Right lobe of liver (tissue), 6 donors: ENCODE data around the gene FOXC1. TPM values are rescaled to one million over a fixed set of nuclear protein-coding genes. Genes with fewer than 3 reads are reported as not detected.

Source experiments
- ATAC-seq, 4 donors: fragments of 200-7000 bp; cut with Tn5 transposase; one replicate each; pipeline ENCODE4 v1.9.1; 2020; ENCODE audit warnings: mild to moderate bottlenecking in 4 of 4, moderate library complexity in 4 of 4
- DNase-seq, 3 donors: peaks; one replicate each; pipeline ENCODE4 v3.0.0-alpha.2; 2020
- H3K27ac ChIP-seq, 3 donors: fragments of 200-600 bp; one replicate each; pipeline ENCODE4 v1.8.0; 2022
- H3K27me3 ChIP-seq, 2 donors: fragments of 200-600 bp; one replicate each; pipeline ENCODE4 v1.8.0; 2022
- H3K36me3 ChIP-seq, 4 donors: fragments of 200-600 bp; sonication (generic) in 1 of 4; one replicate each; pipeline versions ENCODE4 v1.5.1 to v1.8.0; 2017 to 2022; ENCODE audit warnings: control low read depth in 1 of 4
- H3K4me1 ChIP-seq, 4 donors: fragments of 200-600 bp; sonication (generic) in 1 of 4; one replicate each; pipeline versions ENCODE4 v1.5.1 to v1.8.0; 2017 to 2022; ENCODE audit warnings: control low read depth in 1 of 4
- H3K4me3 ChIP-seq, 3 donors: fragments of 200-600 bp; one replicate each; pipeline ENCODE4 v1.8.0; 2022
- H3K9me3 ChIP-seq, 4 donors: fragments of 200-600 bp; sonication (generic) in 1 of 4; one replicate each; pipeline versions ENCODE4 v1.5.1 to v1.8.0; 2017 to 2022; ENCODE audit warnings: control low read depth in 1 of 4
- CTCF ChIP-seq, 4 donors: fragments of 200-600 bp in 3 of 4; fragments of 450-650 bp in 1 of 4; IDR thresholded peaks; one replicate each; pipeline versions ENCODE4 v1.5.1 to v1.8.0; 2016 to 2022; ENCODE audit warnings: antibody characterized with exemption in 4 of 4, mild to moderate bottlenecking in 2 of 4
- POLR2A ChIP-seq: fragments of 450-650 bp; IDR thresholded peaks from one replicate; pipeline ENCODE4 v1.6.1; 2017; ENCODE audit warnings: antibody characterized with exemption, mild to moderate bottlenecking
- WGBS: methylation state at CpG from one replicate; pipeline ENCODE4 v1.1.6; 2018; ENCODE audit warnings: low coverage, low lambda C conversion rate; ENCODE audit not compliant: insufficient coverage; ENCODE audit errors: missing lambda C conversion rate; 5-methylcytosine and 5-hydroxymethylcytosine counted together
- intact Hi-C, 2 donors: fragments of 100-400 bp; cut with DNase I; formaldehyde crosslinking; loops; one replicate each; pipeline versions ENCODE4 v1.11.2 to v1.14.1; 2022
- total RNA-seq, 6 experiments: library from RNA; depleted of rRNA in 2 of 6; stranded (reverse); fragments of >200 nt in 2 of 6; fragmentation: NEBNext Ultra II Directional in 3 of 6; extraction: Animal tissue kit (Norgen Biotek cat#: 25700) in 3 of 6; gene quantifications; one replicate each; pipeline versions ENCODE4 v1.1.0 to v1.2.4, GENCODE V29; 2016 to 2023
- donor health status: DM: no; HTN: yes; CAD: no.
- donor health status: DM: no; HTN: no; CAD: no.
- donor health status: DM: no; HTN: no; CAD: no.
- donor health status: DM: no; HTN: yes; CAD: no.
- donor health status: DM: no; HTN: yes; CAD: no.

Gene FOXC1
- total RNA-seq, 6 experiments from 2014 or later, result 0.24 to 0.87 (median 0.50) TPM

GRCh38 chr6:1580585-1580984, 29.1 kb upstream of the FOXC1 start:
- no peaks in the 10 kb centered on the region for H3K4me1 ChIP-seq
- no peak overlapping the region for H3K4me3 ChIP-seq
- no peaks in the 10 kb centered on the region for H3K27me3 ChIP-seq
- TF ChIP-seq POLR2A (no peak), CTCF (IDR thresholded peaks at IDR 0.05) (no peak)
- no peaks in the 10 kb centered on the region for H3K9me3 ChIP-seq
- ATAC-seq (no peak), DNase-seq (no peak)
- no peaks in the 10 kb centered on the region for H3K36me3 ChIP-seq
- intact Hi-C loops, result no loop called here
- H3K27ac ChIP-seq, result no peak overlapping the region
- WGBS, result 46% methylated on average over 6 of the region's 9 CpGs

GRCh38 chr6:1581120-1581991, 28.4 kb upstream of the FOXC1 start:
- 75% methylated on average over 13 of the region's 31 CpGs for WGBS
- no peak overlapping the region for H3K27ac ChIP-seq
- no peak overlapping the region for H3K4me3 ChIP-seq
- no peaks in the 10 kb centered on the region for H3K36me3 ChIP-seq
- no peaks in the 10 kb centered on the region for H3K4me1 ChIP-seq
- intact Hi-C loops, result no loop called here
- H3K9me3 ChIP-seq, result no peaks in the 10 kb centered on the region
- H3K27me3 ChIP-seq, result no peaks in the 10 kb centered on the region
- no peak for DNase-seq
- TF ChIP-seq POLR2A (no peak), CTCF (IDR thresholded peaks at IDR 0.05) (no peak)
- ATAC-seq, result peak in 1 of 4 donors; percentile 35

GRCh38 chr6:1584146-1584545, 25.6 kb upstream of the FOXC1 start:
- TF ChIP-seq POLR2A (no peak), CTCF (IDR thresholded peaks at IDR 0.05) (no peak)
- Histone ChIP-seq H3K9me3 (no peaks in the 10 kb centered on the region), H3K4me3 (no peak overlapping the region), H3K36me3 (no peaks in the 10 kb centered on the region), H3K27me3 (no peaks in the 10 kb centered on the region), H3K4me1 (no peaks in the 10 kb centered on the region), H3K27ac (no peak overlapping the region)
- intact Hi-C loops, result no loop called here
- DNase-seq (no peak), ATAC-seq (no peak)
- WGBS, result 68% methylated on average over 5 of the region's 5 CpGs

GRCh38 chr6:1584996-1585668, 24.6 kb upstream of the FOXC1 start:
- Histone ChIP-seq H3K4me1 (no peaks in the 10 kb centered on the region), H3K36me3 (no peaks in the 10 kb centered on the region), H3K27me3 (no peaks in the 10 kb centered on the region), H3K4me3 (no peak overlapping the region), H3K9me3 (no peaks in the 10 kb centered on the region), H3K27ac (no peak overlapping the region)
- no peak for ATAC-seq
- TF ChIP-seq CTCF (IDR thresholded peaks at IDR 0.05) (no peak), POLR2A (no peak)
- WGBS, result 53% methylated on average over 5 of the region's 14 CpGs
- intact Hi-C loops, result no loop called here
- DNase-seq, result no peak
